Measurements from ENCODE around the gene DRAP1.

The DRAP1 gene

DNA sequence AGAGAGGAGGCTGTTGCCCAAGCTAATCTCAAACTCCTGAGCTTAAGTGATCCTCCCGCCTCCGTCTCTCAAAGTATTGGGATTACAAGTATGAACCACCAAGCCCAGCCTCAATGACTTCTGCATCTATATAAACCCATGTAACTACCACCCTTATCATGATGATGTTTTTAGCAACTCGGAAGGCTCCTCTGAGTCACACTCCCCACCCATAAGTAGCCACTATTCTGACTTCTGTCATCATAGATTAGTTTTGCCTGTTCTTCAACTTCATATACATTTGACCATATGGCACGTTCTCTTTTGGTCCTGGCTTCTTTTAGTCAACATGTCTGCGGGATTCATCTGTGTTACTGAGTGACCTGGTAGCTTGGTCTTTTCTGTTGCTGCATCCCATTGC lies 12.6 kb upstream of the DRAP1 start:
- DNase-seq: no peak

- DNase-seq: no peak
These were observed 11.3 kb upstream of the DRAP1 start for GRCh38 chr11:65907878-65908277.

DNA sequence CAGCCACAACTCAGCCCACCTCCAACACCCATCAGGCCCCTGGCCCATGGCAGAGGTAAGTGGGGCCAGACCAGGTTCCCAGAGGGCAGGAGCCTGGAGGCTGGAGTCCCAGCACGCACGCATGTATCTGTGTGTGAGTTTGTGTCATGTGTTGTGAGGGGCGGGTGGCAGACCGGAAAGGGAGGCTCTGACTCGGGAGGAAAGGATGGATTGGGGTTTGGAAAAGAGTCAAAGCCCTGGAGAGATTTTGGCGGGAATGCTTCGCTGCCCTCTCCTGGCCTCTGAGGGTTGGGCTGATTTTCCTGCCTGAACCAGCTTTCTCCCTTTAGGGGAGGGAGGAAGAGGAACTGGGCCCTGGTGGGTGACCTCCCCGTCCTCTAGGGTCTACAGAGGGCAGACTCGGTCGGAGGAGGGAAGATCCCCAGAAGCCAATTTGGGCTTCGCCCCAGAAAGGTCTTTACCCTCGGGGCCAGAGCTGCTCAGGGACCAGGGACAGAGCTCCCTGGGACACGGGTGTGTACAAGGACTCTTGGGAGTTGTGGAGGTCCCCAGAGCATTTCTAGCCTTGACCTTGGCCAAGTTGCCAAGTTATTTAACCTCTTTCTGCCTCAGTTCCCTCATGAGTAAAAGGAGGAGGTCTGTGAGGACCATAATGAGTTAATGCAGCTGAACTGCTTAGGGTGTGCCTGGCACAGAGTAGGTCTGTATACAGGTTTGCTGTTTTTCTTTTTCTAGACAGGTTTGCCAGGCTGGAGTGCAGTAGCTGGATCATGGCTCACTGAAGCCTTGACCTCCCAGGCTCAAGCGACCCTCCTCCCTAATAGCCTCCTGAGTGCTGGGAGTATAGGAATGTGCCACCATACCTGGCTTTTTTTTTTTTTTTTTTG lies 7.3 kb upstream of the DRAP1 start:
- no peak for DNase-seq

DNA sequence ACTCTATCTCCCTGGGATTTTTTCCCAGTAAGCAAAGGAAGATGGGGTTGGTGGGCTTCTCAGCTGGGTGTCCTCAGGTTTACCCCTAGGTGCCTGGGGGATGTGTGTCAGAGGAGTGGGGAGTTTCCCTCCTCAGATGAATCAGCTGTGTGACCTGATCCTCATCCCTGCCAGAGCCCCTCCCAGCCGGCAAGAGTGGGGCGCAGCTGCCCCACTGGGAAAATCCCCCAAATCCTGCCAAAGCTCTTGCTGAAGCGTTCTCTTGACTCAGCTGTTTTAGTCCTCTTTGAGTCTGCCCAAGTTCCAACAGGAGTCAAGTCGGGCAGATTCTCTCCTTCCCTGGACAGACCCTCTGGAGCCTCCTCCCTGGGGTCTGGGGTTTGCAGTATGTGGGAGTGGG lies 6.4 kb upstream of the DRAP1 start:
- no peak for DNase-seq

DNA sequence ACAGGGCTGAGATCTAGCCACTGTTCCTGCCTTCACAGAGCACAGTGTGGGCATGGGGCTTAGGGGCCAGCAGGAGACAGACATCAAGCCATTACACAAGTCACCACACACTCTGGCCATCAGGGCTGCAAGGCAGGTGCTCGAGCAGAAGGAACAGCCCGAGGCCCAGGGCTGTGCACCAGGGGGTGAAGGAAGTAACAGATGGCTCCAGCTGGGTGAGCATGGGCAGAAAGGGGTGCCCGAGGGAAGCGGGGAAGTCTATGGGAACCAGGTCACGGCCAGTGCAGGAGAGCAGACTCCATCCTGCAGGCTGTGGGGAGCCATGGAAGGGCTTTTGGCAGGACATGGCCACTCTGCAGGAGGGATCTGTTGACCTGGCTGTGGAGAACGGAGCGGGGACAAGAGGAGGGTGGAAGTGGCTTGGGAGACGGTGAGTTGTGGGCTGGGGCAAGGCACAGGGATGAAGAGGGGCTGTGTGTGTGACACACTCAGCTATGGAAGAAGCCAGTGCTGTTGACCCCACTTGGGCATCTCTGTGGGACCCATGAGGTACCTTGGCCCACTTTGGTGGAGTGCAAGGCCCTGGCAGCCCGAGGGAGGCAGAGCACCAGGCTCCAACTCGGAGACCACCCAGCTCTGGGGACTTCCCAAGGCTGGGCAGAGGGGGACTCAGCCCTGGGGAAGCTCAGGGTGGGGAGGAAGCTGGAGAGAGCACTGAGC lies 4.0 kb upstream of the DRAP1 start:
- no peak for DNase-seq

DNA sequence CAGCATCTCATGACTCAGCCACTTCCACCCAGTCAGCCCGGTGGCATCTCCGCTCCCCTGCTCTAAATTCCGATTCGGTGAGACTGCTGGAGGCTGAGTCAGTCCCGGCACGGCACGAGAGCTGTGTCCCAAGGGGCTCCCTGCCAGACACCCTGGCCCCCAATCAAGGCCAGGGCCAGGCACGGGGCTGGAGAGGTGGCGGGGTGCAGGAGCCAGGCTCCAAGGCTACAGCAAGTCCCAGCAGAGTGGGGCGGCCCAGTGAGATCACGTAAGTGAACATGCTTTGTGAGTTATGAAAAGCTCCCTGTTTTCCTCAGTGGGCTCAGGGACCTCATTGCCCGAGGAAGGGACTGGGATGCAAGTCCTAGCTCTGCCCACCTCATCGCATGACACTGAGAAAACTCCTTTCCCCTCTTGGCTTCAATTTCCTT lies 3.4 kb upstream of the DRAP1 start:
- peak; percentile 37 for DNase-seq

DNA sequence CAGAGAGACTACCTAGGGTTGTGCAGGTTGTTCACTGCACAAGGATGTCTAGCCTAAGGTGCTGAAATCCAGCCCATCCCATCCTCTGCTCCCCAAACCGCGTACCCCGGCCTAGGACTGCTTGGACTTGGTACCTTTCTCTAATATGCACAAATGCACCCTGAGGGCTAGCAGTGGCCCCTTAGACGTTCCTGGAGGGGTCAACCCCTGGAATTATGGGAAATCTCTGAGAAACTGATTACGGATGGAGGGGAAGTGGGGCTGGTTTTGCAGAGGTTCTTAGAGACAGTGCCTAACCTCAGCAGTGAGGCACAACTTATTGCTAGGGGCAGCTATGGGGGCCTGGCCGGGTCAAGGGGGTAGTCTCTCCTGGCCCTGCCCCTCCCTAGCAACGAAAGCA lies 2.8 kb upstream of the DRAP1 start:
- DNase-seq: no peak

DNA sequence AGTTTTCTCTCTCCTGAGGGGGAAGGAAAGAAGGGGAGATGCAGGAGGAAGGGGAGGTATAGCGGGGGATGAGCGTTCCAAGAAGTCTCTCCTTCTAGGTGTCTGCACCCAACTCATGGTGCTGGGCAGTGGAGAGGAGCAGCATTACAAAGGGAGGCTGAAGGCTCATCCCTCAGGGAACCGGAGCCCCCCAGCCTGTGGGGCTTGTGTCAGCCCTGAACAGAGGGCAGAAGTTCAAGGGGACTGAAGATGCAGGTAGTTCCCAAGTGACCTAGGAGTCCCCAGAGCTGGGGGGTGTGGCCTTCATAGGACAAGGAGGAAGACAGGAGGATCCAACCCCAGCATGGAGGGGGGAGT lies 2.2 kb upstream of the DRAP1 start:
- no peak for DNase-seq

DNA sequence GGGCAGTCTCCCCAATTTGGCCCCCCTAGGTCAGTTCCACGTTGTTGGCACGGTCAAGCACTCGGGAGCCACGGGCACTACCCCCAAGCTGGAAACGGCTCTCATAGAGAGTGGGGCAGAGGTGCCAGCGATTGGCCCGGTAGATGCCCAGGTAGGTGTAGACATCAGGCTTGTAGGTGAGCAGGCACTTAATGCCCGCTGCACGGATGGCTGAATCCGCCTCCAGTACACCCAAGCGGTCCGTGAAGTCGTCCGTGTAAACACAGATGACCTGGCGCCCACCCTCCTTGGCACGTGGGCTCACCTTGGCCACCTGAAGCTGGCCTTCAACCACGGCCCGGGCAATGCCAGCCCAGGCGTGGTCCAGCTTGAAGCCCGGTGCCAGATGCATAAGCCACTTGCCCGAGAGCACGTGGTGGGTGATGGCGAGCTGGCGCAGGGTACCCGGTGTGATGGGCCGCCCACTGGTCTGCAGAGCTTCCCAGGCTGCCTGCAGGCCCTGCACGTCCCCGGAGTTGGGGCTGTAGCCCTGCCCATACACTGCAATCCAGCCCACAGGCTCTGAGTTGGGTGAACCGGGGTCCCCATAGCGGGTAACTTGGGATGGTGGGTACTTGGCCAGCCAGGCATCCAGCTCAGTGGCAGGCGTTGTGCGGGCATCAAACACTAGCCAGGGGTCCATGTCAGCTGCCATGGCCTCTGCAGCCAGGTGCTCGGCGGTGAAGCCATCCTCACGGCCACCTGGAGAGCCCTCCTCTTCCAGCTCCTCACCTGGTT lies 1.6 kb upstream of the DRAP1 start:
- DNase-seq: no peak

DNA sequence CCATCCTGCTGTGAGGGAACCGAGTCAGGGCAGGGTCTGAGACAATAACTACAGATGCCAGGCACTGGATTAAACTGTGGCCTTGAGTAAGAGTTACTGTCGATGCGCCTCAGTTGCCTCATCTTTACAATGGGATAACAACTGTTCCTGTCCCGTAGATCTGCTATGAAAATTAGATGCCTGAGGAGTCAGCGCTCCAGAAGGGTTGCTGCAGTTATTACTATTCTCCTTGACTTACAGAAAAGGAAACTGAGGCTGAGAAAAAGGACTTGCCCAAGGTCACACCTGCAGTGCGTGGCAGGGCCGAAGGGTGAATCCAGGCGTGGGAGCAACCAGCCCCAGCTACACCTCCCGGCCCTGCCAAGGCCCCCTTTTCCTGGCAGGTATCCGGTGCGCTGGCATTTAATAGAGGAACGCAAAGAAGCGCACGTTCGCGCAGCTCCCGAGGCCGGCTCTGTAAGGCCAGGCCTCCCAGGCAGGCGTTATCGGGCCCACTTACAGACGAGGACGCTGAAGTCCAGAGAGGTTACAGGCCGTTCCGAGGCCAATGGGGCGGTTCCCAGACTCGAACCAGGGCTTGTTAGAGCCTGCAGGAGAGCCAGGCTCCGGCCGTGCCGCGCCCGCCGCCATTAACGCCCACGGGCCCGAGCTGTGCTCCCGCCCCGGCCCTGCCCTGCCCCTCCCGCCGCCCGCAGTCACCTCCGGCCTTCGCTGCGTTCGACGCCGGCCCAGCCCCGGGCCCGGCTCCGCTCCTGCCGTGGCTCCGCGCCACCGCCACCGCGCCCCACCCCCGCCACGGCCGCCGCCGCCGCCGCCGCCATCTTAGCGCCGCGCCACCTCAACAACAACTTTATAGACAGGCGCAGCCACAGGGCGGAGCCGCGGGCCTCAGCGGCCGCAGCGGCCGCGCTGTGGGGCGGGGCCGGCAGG lies 750 bp upstream of the DRAP1 start, which contains the start of gene C11orf68:
Gene C11orf68 (minus strand): TSS at position 852 of the 930 bp plus-strand sequence. CDS start 31 bp downstream, at position 821.
- no peak for DNase-seq

DNA sequence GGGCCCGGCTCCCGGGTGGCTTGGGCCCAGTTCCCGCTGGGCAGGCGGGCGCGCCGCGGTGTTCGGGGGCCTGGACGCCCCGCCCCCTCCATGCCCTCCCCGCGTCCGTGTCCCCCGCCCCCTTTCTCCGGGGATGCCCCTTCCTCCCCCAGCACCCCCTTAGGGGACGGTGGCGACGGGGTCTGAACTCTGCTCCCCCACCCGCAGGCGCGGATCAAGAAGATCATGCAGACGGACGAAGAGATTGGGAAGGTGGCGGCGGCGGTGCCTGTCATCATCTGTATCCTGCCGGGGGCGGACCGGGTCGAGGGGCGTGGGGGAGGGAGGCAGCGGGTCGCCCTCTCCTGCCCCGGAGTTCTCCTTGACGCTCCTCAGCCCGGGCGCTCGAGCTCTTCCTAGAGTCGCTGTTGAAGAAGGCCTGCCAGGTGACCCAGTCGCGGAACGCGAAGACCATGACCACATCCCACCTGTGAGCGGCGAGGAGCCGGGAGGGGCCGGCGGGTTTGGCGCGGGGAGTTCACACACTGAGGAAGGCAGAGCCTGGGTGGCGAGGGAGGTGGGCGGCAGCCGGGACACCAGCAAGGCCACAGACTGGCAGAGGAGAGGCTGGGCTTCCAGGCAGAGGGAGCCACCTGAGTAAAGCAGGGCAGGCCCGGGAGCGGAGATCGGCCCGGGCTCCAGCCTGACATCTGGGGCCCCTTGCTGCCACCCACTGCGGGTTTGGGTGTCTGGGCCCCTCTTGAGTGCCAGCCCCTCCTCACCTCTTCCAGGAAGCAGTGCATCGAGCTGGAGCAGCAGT lies 546 bp downstream of the DRAP1 start:
- peak; percentile 75 for DNase-seq

GRCh38 chr11:65920372-65920802 lies 1.2 kb downstream of the DRAP1 start:
- DNase-seq: no peak

DNA sequence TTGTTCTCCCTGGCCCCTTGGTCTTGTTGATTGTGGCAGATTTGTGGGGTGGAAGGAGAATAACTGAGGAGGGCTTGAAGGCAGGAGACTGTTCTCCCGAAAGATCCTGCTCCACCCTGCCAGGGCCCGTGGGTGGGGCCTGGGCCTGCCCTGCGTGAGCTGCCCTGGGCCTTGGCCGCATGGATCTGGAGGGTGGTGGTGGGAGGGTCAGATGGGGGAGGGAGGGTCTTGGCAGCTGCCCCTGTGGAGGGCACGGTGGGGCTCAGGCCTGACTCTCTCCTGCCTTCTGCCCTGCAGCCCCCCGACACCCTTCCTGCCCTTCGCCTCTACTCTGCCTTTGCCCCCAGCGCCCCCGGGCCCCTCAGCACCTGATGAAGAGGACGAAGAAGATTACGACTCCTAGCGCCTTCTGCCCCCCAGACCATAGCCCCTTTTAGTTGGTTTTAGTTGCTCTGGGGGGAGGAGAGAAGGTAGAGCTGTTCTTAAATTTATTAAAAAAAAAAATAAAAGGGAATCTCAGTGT lies 1.9 kb downstream of the DRAP1 start:
- no peak for DNase-seq

DNA sequence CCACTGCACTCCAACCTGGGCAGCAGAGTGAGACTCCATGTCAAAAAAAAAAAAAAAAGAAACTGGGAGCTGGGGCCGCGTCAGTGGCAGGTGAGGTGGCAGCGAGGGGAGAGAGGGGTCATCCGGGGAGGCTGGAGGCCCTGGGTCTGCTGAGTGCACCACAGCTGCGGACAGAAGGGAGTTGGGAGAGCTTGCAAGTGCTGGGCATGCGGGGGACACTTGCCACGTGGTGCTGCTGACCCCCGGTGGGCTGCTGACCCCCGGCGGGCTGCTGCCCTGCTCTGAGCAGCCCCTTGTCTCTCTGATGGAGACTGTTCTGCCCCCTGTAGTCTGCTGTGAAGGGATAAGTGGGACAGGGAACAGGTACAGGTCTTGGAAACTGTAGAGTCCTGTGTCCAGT lies 2.6 kb downstream of the DRAP1 start:
- DNase-seq: no peak

DNA sequence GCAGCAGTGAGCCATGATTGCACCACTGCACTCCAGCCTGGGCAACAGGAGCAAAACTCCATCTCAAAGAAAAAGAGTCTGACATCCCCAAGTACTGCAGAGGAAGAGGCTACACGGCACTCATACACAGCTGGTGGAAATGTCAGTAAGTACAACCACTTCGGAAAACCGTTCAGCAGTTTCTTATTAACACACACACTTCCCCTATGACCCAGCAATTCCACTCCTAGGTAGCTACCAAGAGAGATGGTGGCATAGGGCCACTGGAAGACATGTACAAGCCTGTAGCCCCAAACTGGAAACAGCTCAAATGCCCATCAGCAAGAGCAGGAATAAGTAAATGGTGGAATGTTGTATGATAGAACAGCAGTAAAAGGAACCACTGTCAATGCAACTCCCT lies 3.3 kb downstream of the DRAP1 start:
- DNase-seq: no peak

DNA sequence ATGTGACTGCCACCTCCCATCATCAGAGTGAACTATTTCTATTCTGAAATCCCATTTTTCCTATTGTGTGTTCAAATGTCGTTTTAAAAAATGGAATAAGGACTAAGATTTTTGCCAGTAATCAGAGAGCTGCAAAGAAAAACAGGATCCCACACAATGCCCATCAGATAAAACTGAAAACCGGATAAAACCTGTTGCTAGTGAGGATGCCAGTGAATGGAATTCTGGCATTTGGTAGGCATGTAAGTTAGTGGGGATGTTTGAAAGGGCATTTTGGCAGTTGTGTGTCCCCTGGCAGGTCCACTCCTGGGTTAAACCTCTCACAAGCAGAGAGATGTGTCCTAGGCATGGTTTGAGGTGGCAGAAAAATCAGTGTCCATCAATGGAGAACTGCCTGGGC lies 6.2 kb downstream of the DRAP1 start:
- DNase-seq: no peak

GRCh38 chr11:65927904-65928397 lies 8.7 kb downstream of the DRAP1 start:
- DNase-seq: peak; percentile 79

GRCh38 chr11:65928667-65929066 lies 9.4 kb downstream of the DRAP1 start:
- no peak for DNase-seq

GRCh38 chr11:65931773-65932557 lies 12.7 kb downstream of the DRAP1 start:
- no peak for DNase-seq

- DNase-seq: no peak
These were observed 13.3 kb downstream of the DRAP1 start for GRCh38 chr11:65932558-65932919.

Measured in stimulated activated CD4-positive, alpha-beta T cell treated with anti-CD3 and anti-CD28 coated beads, Interleukin-15, amount 100 ng/mL, for 24 hours (primary cell).